Measurements from ENCODE around the gene DEPDC5. TPM values are rescaled to one million over a fixed set of nuclear protein-coding genes. Genes with fewer than 3 reads are reported as not detected.

Gene DEPDC5
- total RNA-seq, 1 donor from 2014 or later = 16.7 TPM

DNA sequence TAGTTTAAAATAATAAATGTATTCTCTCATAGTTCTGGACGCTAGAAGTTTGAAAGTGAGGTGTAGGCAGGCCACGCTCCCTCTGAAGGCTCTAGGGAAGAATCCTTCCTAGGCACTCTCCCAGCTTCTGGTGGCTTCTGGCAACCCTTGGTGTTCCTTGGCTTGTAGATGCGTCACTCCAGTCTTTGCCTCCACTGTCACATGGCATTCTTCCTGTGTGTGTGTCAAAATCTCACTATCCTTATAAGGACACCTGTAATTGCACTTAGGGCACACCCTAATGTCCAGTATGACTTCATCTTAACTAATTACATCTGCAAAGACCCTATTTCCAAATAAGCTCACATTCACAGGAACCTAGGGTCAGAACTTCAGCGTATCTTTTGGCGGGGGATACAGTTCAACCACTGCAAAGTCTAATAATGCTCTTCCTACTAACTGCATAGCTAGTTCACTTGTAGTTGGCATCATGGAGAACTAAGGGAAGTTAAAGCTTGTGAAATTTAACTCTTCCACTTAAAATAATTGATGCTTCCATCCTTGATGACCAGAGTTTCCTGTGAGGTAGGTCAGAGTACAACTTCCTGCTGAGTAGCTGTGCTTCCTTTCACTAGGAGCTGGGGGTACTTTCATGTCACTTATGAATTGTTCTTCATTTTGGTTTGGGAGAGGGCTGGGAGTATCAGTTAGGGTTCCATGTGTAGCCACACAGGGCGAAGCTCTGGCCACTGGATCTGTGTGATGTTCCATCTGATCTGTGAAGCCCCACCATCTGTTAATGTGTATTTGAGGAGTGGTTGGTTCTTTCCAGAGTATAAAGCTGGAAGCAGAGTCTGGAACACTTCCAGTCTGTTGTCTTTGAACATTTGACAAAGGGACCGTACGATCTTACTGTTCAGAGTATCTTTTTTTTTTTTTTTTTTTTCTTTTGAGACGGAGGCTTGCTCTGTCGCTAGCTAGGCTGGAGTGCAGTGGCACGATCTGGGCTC is 201.0 kb downstream of the DEPDC5 start:
- peak; percentile 52 for ATAC-seq
- intact Hi-C loops (cut with micrococcal nuclease) = no loop called here
- DNase-seq = no peak

DNA sequence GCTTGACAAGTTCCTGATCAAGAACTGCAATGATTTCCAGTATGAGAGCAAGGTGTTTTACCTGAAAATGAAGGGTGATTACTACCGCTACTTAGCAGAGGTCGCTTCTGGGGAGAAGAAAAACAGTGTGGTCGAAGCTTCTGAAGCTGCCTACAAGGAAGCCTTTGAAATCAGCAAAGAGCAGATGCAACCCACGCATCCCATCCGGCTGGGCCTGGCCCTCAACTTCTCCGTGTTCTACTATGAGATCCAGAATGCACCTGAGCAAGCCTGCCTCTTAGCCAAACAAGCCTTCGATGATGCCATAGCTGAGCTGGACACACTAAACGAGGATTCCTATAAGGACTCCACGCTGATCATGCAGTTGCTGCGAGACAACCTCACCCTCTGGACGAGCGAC is 202.5 kb downstream of the DEPDC5 start:
- ATAC-seq (no peak), DNase-seq (no peak)
- intact Hi-C loops (cut with micrococcal nuclease) = no loop called here

Other genes starting within 250 kb of the DEPDC5 start
- 15.1 TPM for gene PISD, start 91.8 kb upstream of the DEPDC5 start, total RNA-seq
- 16.4 TPM for gene PRR14L, start 3.9 kb upstream of the DEPDC5 start, total RNA-seq
- 60.4 TPM for gene YWHAH, start 190.5 kb downstream of the DEPDC5 start, total RNA-seq

Measured in left ventricle myocardium superior (tissue), 1 donor.